AG04450 (cell line): ENCODE data around the gene DPP7. TPM values are rescaled to one million over a fixed set of nuclear protein-coding genes. Genes with fewer than 3 reads are reported as not detected.

ENCODE experiments used
- CTCF ChIA-PET: fragments of 300-600, 350-600 bp; formaldehyde crosslinking; extraction: SDS; loops from one replicate; lab custom pipeline; 2022; ENCODE audit warnings: antibody characterized with exemption, inconsistent platforms; lab: Charles Lee
- POLR2A ChIA-PET: fragments of 350-600 bp; formaldehyde crosslinking; extraction: SDS; loops from one replicate; lab custom pipeline; 2021; ENCODE audit warnings: antibody characterized with exemption, inconsistent platforms; lab: Yijun Ruan, JAX
- DNase-seq: peaks from one replicate; pipeline ENCODE4 v3.0.0-alpha.2; 2011; ENCODE audit warnings: low read depth, low spot score
- H3K27ac ChIP-seq: one replicate; pipeline ENCODE4 v1.5.1; 2012; ENCODE audit warnings: low read depth, low read length, control low read depth
- H3K27me3 ChIP-seq: one replicate; pipeline ENCODE4 v1.6.0; 2012; ENCODE audit warnings: low read length; ENCODE audit not compliant: control insufficient read depth, insufficient read depth
- H3K4me3 ChIP-seq: 2 replicates; pipeline ENCODE4 v1.5.1; 2011; ENCODE audit warnings: mild to moderate bottlenecking, low read depth, low read length, control low read depth
- H3K9me3 ChIP-seq: 2 replicates; pipeline ENCODE4 v1.5.1; 2012; ENCODE audit warnings: low read length; ENCODE audit not compliant: control insufficient read depth, insufficient read depth
- CTCF ChIP-seq: IDR thresholded peaks from 2 replicates; pipeline ENCODE4 v1.5.1; 2011; ENCODE audit warnings: low read depth, low read length, control low read depth, inconsistent platforms
- polyA plus RNA-seq: library from polyadenylated mRNA; depleted of rRNA; stranded (reverse); fragments of >200 nt; gene quantifications from 2 replicates; pipeline ENCODE4 v1.2.3, GENCODE V29; 2011

The DPP7 gene
- polyA plus RNA-seq, 1 experiment = 30.6 TPM

GRCh38 chr9:137158625-137159024 lies 44.1 kb upstream of the DPP7 start:
- ChIA-PET POLR2A (no interaction called here), CTCF (no interaction called here)
- no peak for TF ChIP-seq CTCF
- Histone ChIP-seq H3K4me3 (no peak overlapping the region), H3K9me3 (no peaks in the 10 kb centered on the region; the same call in 1 of the 2 replicates), H3K27ac (no peak overlapping the region), H3K27me3 (peaks cover 37% of the 10 kb centered on the region)
- DNase-seq = no peak

- Histone ChIP-seq H3K4me3 (no peak overlapping the region), H3K27me3 (peaks cover 33% of the 10 kb centered on the region), H3K9me3 (no peaks in the 10 kb centered on the region; the same call in 1 of the 2 replicates), H3K27ac (no peak overlapping the region)
- TF ChIP-seq CTCF = no peak
- POLR2A ChIA-PET = interaction anchor here (1.2 to 1.6 kb wide), 3 partner anchors 17 to 83 kb away, joined by 5 to 9 read pairs (median 7); partner anchors contain the start of genes ANAPC2, SSNA1 and TUBB4B
- no peak for DNase-seq
- CTCF ChIA-PET = no interaction called here
Observed at GRCh38 chr9:137157618-137158415, 43.3 kb upstream of the DPP7 start.

GRCh38 chr9:137156567-137157375 lies 42.2 kb upstream of the DPP7 start:
- ChIA-PET CTCF (interaction anchor here (0.6 to 0.7 kb wide), 2 partner anchors 72 to 665 kb away, joined by 3 read pairs; no protein-coding TSS in a partner anchor), POLR2A (interaction anchor here (0.7 to 1.6 kb wide), 5 partner anchors 18 to 320 kb away, joined by 3 to 9 read pairs (median 5); partner anchors contain the start of genes ANAPC2, SSNA1 and TUBB4B)
- Histone ChIP-seq H3K9me3 (peaks cover 3% of the 10 kb centered on the region; the same call in 1 of the 2 replicates), H3K4me3 (peak overlapping the region; percentile 48), H3K27ac (no peak overlapping the region), H3K27me3 (peaks cover 27% of the 10 kb centered on the region)
- no peak for DNase-seq
- no peak for TF ChIP-seq CTCF

- Histone ChIP-seq H3K4me3 (no peak overlapping the region), H3K27me3 (peaks cover 19% of the 10 kb centered on the region), H3K9me3 (peaks cover 14% of the 10 kb centered on the region; the same call in 1 of the 2 replicates), H3K27ac (no peak overlapping the region)
- CTCF ChIA-PET = no interaction called here
- POLR2A ChIA-PET = no interaction called here
- no peak for TF ChIP-seq CTCF
- no peak for DNase-seq
Observed at GRCh38 chr9:137152844-137153405, 38.4 kb upstream of the DPP7 start.
